ENCODE measurements around the gene NHLRC1.

DNA sequence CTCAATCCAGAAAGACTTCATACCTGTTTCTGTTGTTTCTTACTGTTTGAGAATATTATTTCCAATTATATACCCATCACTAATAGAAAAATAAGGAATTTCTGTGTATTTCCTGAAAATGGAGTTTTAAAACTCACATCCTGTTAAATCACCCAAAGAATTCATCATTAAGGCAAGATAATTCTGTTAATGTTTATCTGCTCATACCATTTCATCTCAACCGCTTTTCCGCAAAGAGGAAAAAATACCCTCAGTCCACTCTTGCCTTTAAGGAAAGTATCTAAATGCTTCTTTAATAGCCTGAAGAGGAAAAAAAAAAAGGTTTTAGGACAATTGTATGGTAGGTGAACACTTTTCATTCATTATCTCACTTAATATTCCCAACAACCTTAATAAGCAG lies 25.1 kb upstream of the NHLRC1 start:
- TF ChIP-seq, protein P1, sequence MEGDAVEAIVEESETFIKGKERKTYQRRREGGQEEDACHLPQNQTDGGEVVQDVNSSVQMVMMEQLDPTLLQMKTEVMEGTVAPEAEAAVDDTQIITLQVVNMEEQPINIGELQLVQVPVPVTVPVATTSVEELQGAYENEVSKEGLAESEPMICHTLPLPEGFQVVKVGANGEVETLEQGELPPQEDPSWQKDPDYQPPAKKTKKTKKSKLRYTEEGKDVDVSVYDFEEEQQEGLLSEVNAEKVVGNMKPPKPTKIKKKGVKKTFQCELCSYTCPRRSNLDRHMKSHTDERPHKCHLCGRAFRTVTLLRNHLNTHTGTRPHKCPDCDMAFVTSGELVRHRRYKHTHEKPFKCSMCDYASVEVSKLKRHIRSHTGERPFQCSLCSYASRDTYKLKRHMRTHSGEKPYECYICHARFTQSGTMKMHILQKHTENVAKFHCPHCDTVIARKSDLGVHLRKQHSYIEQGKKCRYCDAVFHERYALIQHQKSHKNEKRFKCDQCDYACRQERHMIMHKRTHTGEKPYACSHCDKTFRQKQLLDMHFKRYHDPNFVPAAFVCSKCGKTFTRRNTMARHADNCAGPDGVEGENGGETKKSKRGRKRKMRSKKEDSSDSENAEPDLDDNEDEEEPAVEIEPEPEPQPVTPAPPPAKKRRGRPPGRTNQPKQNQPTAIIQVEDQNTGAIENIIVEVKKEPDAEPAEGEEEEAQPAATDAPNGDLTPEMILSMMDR (conservative IDR thresholded peaks at IDR 0.05; ENCODE audit: low read length), result no peak
- no peak for TF ChIP-seq EZH2phosphoT487 (IDR thresholded peaks at IDR 0.05; ENCODE audit: borderline replicate concordance)

Measured in Loucy (cell line).